Measurements from ENCODE around the gene URB1.
"Not testable (repeated sequence)": the region's sequence is repeated elsewhere in the genome, so short reads cannot be mapped to it uniquely, and the experiment has no call there.

Gene URB1

DNA sequence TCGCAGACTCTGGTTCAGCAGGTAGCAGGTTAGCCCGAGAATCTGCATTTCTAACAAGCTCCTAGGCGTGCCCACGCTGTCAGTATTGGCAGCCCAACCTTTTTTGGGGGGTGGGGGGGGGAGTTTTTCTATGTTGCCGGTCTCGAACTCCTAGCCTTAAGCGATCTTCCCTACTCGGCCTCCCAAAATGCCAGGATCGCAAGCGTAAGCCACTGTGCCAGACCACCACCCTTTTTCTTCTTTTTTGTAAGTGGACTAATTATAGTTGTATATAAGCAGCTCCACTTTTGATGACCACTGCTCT is 113.5 kb downstream of the URB1 start:
- no peak for DNase-seq

DNA sequence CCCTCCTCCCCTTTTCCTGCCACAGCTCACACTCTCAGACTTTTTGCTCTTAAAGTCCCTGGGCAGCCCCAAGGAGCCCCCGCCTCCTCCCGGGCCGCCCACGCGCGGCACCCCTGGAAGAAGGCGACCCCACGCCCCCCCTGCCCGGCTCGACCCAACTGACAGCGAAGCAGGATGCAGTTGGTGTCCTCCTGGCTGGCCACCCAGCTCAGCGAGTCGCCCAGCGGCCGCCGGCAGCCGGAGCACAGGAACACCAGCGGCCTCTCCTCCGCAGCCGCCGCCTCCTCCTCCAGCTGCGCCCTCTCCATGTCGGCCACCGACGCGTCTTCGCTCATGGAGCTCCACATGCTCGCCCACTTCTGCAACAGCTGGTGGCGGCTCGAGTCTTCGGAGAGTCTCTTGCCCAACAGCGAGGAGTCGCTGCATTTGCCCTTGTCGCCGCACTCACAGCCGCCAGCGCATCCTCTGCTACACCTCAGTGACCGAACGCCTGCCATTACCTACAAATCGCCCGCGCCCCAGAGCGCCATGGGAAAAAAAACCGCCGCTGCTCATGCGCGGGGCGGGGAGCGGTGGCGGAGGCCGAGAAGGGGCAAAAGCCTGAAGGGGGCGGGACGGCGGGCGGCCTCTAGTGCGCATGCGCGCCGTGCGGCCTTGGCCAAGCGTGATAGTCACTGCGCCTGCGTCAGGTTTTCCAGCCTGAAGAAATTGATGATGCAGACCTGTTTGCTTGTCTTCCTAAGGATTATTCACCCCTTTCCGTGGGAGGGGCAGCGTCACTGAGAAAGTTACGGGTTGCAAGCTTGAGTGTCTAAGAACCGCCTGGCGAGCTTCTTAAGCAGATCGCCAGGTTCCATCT is 114.1 kb downstream of the URB1 start, which contains the start of gene MIS18A:
Gene MIS18A (minus strand): TSS at position 532 of the 859 bp plus-strand sequence. CDS start 35 bp downstream, at position 497.
- peak; percentile 99 for DNase-seq

DNA sequence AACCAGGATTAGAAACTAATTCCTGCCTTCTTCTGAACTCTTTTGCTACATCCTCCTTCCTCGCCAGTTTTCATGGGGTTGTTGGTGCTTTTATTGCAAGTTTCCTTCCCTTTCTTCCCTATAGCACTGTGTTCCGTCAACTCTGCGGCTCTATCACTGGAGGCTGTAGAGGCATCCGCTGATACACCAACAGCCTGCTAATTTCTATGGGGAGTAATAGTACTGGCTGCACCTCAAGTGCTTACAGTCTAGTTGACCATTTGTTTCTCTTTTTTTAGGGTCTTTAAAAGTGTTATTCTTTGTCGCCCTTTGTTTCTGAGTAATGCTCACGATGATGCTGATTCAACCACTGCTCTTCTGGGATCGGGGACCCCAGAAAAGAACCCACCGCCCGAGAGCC is 114.7 kb downstream of the URB1 start:
- no peak for DNase-seq

DNA sequence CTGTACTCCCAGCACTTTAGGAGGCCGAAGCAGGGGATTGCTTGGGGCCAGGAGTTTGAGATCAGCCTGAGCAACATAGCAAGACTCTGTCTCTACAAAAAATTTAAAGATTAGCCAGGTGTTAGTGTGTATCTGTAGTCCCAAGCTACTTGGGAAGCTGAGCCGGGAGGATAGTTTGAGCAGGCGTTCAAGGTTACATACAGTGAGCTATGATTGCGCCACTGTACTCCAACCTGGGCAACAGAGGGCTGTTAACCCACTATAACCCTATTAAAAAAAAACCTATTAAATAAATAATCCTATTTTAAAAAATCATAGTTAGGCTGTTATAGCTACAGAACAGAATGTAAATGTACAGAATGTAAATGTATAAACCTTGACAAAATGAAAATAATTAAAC is 116.1 kb downstream of the URB1 start:
- no peak for DNase-seq

DNA sequence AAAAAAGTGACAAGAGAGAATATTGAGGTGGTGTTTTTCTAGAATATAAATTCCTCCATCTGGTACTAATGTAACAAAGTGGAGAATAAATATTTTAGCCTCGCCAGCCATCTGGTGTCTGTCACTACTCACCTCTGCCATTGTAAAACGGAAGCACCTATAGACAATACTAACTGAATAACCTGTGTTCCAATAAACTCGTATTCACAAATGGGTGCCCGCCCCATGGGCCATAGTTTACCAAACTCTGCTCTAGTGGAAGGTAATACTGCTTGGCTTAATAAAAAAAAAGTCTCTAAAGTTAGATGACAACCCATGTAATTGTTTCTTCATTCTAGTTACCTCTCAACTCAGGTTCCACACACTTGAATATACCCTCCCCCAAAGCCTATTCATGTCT is 122.1 kb downstream of the URB1 start:
- DNase-seq, result no peak

DNA sequence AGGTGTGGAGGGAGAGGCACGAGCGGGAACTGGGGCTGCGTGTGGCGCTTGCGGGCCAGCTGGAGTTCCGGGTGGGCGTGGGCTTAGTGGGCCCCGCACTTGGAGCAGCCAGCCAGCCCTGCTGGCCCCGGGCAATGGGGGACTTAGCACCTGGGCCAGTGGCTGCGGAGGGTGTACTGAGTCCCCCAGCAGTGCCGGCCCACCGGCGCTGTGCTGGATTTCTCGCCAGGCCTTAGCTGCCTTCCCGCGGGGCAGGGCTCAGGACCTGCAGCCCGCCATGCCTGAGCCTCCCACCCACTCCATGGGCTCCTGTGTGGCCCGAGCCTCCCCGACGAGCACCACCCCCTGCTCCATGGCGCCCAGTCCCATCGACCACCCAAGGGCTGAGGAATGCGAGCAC is 127.5 kb downstream of the URB1 start:
- DNase-seq, result not testable (repeated sequence)

DNA sequence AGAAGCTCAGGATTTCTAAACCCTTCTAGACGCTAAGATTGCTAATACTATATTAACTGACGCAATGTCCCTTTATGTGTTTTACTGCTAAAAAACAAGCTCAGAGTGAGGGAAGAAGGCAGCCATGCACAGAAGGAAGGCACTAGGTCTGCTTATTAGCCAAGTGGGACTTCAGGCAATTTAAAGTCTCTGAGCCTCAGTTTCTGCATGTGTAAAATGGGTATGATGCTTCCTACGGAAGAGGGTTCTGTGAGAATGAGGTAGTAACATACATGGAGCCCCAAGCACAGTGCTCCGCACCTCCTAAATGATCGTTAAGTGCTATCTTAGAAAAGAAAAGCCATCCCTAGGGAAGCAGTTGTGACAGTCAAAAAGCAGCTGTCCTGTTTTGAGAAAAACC is 130.9 kb downstream of the URB1 start:
- no peak for DNase-seq
